ENCODE data around the gene ZNF827.

The ZNF827 gene

DNA sequence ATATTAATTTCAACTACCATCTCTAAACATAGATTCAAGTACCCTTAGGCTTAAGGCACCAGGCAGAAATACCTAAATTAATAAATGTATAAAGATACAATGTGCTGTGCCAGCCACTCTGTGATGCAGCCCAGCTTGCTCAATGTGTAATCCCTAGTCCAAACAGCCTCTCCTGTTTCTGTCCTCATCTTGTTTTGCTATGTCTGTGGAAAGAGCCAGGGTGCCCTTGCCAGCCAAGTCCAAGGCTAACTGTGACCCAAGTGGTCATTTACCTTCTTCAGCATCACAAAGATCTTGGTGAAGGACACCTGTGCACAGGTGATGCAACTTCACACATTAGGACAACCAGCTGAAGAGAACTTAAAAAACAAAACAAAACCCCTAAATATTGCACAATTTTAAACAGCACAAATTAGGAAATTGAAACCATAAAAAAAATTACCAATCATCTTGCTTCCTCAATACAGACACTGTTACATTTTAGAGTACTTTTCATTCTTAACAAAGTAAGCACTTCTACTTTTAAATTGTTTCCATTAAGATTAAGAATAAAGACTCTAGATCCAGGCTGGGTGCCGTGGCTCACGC lies 169.1 kb downstream of the ZNF827 start:
- no peaks in the 10 kb centered on the region for H3K9me3 ChIP-seq (ENCODE audit: control insufficient read depth, insufficient read depth, low read length)
- H4K20me1 ChIP-seq (ENCODE audit: control insufficient read depth, insufficient read depth, low read depth, low read length) = no peaks in the 10 kb centered on the region
- peaks cover 75% of the 10 kb centered on the region for H3K36me3 ChIP-seq (ENCODE audit: control insufficient read depth, low read length)
- H3K4me2 ChIP-seq (ENCODE audit: low read length) = no peak overlapping the region
- H3K4me1 ChIP-seq (ENCODE audit: control insufficient read depth, low read length) = no peaks in the 10 kb centered on the region
- H3K9me2 ChIP-seq (replicated peaks; ENCODE audit: control insufficient read depth, low read length) = no peaks in the 10 kb centered on the region
- H3K27ac ChIP-seq (ENCODE audit: low read depth, low read length) = no peak overlapping the region
- H3F3A ChIP-seq (ENCODE audit: control insufficient read depth, insufficient read depth) = no peaks in the 10 kb centered on the region
- no peak overlapping the region for H3K4me3 ChIP-seq (ENCODE audit: low read length)
- no peaks in the 10 kb centered on the region for H3K27me3 ChIP-seq (ENCODE audit: control insufficient read depth, low read length)
- TF ChIP-seq EZH2phosphoT487 (IDR thresholded peaks at IDR 0.05; ENCODE audit: borderline replicate concordance, low read length) = no peak
- TF ChIP-seq, protein P1, sequence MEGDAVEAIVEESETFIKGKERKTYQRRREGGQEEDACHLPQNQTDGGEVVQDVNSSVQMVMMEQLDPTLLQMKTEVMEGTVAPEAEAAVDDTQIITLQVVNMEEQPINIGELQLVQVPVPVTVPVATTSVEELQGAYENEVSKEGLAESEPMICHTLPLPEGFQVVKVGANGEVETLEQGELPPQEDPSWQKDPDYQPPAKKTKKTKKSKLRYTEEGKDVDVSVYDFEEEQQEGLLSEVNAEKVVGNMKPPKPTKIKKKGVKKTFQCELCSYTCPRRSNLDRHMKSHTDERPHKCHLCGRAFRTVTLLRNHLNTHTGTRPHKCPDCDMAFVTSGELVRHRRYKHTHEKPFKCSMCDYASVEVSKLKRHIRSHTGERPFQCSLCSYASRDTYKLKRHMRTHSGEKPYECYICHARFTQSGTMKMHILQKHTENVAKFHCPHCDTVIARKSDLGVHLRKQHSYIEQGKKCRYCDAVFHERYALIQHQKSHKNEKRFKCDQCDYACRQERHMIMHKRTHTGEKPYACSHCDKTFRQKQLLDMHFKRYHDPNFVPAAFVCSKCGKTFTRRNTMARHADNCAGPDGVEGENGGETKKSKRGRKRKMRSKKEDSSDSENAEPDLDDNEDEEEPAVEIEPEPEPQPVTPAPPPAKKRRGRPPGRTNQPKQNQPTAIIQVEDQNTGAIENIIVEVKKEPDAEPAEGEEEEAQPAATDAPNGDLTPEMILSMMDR (IDR thresholded peaks at IDR 0.05; ENCODE audit: low read depth, low read length, poor library complexity, severe bottlenecking) = no peak
- no peaks in the 10 kb centered on the region for H3K79me2 ChIP-seq (ENCODE audit: control insufficient read depth, low read length)

DNA sequence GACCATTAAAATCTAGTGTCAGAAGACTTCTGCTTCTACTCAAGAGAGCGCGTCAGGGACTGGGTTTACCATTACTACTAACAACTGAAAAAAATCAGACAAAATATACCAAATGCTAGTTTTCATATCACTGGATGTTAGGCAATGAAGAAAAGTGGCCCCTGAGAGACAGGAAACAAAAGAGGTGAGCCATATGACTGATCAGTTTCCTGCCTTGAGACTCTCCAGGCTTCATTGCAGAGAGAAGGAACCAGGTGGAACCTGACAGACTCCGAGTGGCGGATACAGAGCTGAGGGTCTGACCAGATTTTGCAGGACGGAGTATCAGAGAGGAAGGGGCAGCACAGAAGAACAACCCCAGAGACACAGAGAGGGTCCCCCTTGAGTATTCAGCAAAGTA lies 172.3 kb downstream of the ZNF827 start:
- Histone ChIP-seq H4K20me1 (ENCODE audit: control insufficient read depth, insufficient read depth, low read depth, low read length) (no peaks in the 10 kb centered on the region), H3K27ac (ENCODE audit: low read depth, low read length) (no peak overlapping the region), H3K36me3 (ENCODE audit: control insufficient read depth, low read length) (peaks cover 72% of the 10 kb centered on the region), H3K4me3 (ENCODE audit: low read length) (no peak overlapping the region), H3K27me3 (ENCODE audit: control insufficient read depth, low read length) (no peaks in the 10 kb centered on the region), H3K4me1 (ENCODE audit: control insufficient read depth, low read length) (no peaks in the 10 kb centered on the region), H3K9me2 (replicated peaks; ENCODE audit: control insufficient read depth, low read length) (no peaks in the 10 kb centered on the region), H3F3A (ENCODE audit: control insufficient read depth, insufficient read depth) (no peaks in the 10 kb centered on the region), H3K79me2 (ENCODE audit: control insufficient read depth, low read length) (no peaks in the 10 kb centered on the region), H3K4me2 (ENCODE audit: low read length) (no peak overlapping the region), H3K9me3 (ENCODE audit: control insufficient read depth, insufficient read depth, low read length) (no peaks in the 10 kb centered on the region)
- TF ChIP-seq, protein P1 (IDR thresholded peaks at IDR 0.05; ENCODE audit: low read depth, low read length, poor library complexity, severe bottlenecking) = no peak
- TF ChIP-seq EZH2phosphoT487 (IDR thresholded peaks at IDR 0.05; ENCODE audit: borderline replicate concordance, low read length) = no peak

DNA sequence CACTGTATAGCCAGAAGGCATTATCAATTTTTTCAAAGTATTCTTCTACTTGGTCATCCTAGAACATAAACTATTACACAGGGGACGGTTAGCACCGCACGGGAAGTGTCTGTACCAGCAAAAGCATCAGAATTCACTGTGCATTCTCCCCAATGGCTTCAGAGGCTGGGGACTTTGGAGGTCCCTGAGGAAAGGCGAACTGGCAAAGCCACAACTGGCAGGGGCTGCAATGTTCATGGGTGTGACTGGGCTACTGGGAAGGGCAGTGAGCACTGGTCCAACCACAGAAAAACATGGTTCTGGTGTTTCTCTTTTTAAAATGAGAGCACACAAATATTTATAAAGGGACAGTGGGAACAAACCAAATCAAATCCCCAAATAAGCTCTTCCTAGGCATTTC lies 175.2 kb downstream of the ZNF827 start:
- no peaks in the 10 kb centered on the region for H3F3A ChIP-seq (ENCODE audit: control insufficient read depth, insufficient read depth)

More for the DNA sequence above, 175.2 kb downstream of the ZNF827 start:
- Histone ChIP-seq H3K4me3 (ENCODE audit: low read length) (no peak overlapping the region), H3K9me3 (ENCODE audit: control insufficient read depth, insufficient read depth, low read length) (no peaks in the 10 kb centered on the region), H3K4me2 (ENCODE audit: low read length) (no peak overlapping the region), H3K27ac (ENCODE audit: low read depth, low read length) (no peak overlapping the region), H3K36me3 (ENCODE audit: control insufficient read depth, low read length) (peaks cover 77% of the 10 kb centered on the region), H3K79me2 (ENCODE audit: control insufficient read depth, low read length) (no peaks in the 10 kb centered on the region), H3K4me1 (ENCODE audit: control insufficient read depth, low read length) (no peaks in the 10 kb centered on the region), H3K27me3 (ENCODE audit: control insufficient read depth, low read length) (no peaks in the 10 kb centered on the region), H3K9me2 (replicated peaks; ENCODE audit: control insufficient read depth, low read length) (no peaks in the 10 kb centered on the region), H4K20me1 (ENCODE audit: control insufficient read depth, insufficient read depth, low read depth, low read length) (no peaks in the 10 kb centered on the region)
- TF ChIP-seq, protein P1 (IDR thresholded peaks at IDR 0.05; ENCODE audit: low read depth, low read length, poor library complexity, severe bottlenecking) = no peak
- TF ChIP-seq EZH2phosphoT487 (IDR thresholded peaks at IDR 0.05; ENCODE audit: borderline replicate concordance, low read length) = no peak
